RPMI7951 (cell line): ENCODE data around the gene LRRC39. TPM values are rescaled to one million over a fixed set of nuclear protein-coding genes. Genes with fewer than 3 reads are reported as not detected.

ENCODE experiments used
- DNase-seq: peaks from one replicate; pipeline ENCODE4 v3.0.0-alpha.2; 2012; ENCODE audit warnings: low read depth
- total RNA-seq: library from RNA; depleted of rRNA; stranded (reverse); fragments of >200 nt; shearing (Covaris generic); gene quantifications from 2 replicates; pipeline ENCODE4 v1.2.3, GENCODE V29; 2014; rRNA removed

Gene LRRC39
- total RNA-seq, 1 experiment from 2014 or later = 0.60 TPM

DNA sequence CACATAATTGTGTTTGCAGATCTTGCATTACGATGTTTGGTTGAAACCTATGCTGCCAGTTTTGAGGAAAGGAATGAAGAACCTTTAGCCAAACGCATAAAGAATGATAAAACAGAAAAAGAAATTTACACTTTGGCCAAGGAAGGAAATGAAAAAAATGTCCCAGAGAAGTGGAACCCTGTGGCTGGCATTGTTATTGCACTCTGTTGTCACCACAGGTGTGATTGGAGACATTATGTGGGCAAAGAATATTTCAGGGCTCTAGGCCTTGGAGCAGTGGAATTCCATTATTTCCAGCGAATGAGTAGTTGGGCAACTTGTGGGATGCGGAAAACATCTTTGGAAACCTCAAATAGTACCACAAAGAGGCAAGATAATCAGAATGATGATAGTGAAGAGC lies 30.2 kb downstream of the LRRC39 start:
- no peak for DNase-seq

DNA sequence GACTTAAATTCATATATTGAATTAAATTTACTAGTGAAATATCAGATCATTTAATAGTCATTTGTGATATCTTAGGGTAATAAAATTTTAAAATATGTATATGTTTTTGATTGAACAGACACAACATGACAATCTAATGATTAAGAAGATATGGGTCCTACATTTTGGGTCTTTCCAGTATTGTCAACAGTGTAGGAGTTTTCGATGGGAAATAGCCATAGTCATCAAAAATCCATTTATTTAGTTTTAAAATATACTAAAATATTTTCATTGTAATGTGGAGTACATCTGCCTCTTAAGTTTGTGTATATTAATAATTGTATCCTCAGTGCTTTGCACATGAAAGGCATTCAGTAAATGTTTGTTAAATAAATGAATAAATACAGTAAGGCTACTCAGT lies 31.1 kb downstream of the LRRC39 start:
- DNase-seq = no peak

DNA sequence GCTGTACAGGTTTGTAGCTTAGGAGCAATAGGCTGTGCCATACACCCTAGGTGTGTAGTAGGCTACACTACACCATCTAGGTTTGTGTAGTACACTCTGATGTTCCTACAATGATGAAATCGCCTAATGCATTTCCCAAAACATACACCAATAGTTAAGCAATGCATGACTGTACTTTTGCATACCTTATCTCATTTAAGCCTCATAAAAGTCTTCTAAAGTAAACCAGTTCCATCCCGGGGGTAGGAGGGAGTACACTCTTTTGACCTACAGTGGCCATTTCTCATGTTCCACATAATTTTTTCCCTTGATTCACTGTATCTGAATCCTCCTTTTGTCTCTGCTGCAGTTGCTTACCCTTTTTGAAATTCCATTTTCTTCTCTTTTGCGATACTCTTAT lies 32.9 kb downstream of the LRRC39 start:
- no peak for DNase-seq

DNA sequence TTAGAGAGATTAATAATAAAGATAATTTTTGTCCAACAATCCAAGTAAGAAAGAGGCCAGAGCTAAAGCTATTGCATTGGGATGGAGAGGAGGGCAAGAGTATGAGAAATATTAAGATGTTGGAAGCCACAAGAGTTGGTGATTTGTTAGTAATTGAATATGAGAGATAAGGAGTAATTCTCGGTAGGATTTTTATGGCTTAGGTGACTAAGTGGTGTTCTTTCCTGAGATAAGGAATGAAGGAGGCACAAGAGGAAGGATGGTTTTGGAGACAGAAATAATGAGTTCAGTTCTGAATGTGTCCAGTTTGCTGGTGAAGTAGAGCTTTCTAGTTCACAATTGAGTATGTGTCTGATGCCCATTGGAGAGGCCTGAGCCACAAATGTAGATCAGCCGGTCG lies 35.7 kb downstream of the LRRC39 start:
- DNase-seq = no peak

DNA sequence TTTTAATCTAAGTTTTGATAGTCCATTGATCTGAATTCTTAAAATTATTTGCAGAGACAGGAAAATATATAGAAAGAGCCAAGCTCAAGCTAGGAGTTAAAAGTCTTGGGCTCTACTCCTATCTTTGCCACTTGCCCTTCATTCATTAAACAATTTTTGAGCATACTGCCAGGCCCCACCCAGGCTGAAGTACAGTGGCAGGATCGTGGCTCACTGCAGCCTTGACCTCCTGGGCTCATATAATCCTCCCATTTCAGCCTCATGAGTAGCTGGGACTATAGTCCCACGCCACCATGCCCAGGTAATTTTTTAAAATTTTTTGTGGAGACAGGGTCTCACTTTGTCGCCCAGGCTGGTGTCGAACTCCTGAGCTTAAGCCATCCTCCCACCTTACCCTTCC lies 36.9 kb downstream of the LRRC39 start:
- no peak for DNase-seq

DNA sequence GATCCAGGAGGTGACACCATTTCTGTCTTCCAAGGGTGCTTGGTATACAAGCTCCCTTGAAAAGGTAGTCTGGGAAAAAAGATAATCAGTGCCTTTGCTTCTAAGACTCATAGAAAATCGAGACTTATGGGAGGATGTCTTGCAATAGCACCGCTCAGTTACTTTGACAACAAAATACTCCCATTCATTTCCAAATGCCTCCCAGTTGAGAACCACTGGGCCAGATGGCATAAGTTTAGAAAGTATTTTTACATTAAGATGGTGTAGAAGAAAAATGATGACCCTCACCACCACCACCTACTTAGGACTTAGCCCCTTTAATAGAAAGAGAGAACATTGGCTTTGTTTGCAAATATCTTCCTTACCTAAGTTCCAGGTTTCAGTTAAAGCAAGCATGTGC lies 40.5 kb downstream of the LRRC39 start:
- DNase-seq = no peak

DNA sequence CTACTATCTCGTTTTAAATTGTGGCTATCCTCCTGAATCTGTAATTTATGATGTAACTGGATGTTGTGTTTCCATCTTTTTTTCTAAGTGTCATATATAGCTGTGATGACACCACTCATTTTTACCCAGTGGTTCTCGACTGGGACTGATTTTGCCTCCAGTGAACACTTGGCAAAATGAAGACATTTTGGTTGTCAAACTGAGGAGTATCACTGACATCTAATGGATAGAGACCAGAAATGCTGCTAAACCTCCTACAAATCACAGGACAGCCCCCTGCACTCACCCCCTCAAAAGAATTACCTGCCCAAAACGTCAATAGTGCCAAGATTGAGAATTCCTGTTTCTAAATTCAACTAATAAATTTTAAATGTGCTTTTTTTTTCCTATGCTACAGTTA lies 43.2 kb downstream of the LRRC39 start:
- DNase-seq = peak; percentile 16

DNA sequence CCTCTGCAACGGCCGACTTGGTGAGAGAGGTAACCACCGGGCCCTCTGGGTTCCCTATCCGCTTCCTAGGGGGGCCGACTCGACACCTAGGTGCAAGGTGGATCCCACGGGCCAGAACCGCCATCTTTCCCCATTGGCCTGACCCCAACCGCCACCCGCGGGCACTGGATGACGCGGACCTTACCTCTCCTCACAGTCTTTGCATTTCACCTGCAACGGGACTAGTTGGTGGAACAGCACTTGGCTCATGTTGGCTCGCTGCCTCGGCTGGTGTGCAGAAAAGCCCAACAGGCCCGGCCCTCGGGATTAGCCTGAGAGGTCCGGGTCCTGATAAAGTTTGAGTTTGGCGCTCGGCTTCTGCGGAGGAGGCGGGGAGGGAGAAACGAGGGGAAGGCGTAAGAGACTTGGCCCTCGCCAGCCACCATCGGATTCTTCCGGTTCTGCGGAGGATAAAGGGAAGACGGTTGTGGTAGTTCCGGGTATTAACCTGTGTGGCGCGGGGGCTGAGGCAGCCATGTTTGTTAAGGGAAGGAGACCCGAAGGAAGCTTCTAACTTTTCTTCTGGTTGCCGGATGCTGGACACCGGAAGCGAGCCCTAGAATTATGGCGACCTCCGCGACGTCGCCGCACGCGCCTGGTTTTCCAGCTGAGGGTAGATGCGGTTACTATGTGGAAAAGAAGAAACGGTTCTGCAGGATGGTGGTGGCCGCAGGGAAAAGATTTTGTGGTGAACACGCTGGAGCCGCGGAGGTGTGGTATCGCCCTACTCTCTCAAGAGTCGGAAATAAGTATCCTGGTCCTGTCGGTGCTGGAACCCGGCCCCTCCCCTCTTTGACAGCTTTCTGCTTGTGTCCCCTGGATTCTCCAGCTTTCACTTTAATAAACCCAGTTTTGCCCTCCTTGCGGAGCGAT lies 45.2 kb downstream of the LRRC39 start, which contains the start of the genes SASS6 and TRMT13:
TSS of gene SASS6 (minus strand) at position 365 of the 912 bp plus-strand sequence. CDS start at position 249, 116 bp downstream.
TSS of gene TRMT13 (plus strand) at position 598 of the 912 bp plus-strand sequence. CDS start at position 604, 6 bp downstream.
- DNase-seq = peak; percentile 98

DNA sequence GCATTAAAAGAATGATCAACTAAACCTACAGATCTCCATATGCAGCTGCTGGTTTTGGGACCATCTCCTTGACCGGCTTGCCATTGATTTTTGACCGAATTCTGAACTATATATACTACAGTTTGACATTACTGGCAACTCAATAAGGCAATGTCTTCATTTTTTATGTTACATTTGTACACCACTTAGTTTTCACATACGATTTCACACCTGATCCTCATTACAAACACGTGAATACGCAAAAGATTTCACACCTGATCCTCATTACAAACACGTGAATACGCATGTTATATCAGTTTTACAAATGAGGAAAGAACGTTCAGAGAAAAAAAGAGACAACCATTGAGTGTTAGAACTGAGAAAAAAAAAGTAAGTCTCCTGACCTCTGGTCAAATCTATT lies 46.4 kb downstream of the LRRC39 start:
- DNase-seq = no peak

DNA sequence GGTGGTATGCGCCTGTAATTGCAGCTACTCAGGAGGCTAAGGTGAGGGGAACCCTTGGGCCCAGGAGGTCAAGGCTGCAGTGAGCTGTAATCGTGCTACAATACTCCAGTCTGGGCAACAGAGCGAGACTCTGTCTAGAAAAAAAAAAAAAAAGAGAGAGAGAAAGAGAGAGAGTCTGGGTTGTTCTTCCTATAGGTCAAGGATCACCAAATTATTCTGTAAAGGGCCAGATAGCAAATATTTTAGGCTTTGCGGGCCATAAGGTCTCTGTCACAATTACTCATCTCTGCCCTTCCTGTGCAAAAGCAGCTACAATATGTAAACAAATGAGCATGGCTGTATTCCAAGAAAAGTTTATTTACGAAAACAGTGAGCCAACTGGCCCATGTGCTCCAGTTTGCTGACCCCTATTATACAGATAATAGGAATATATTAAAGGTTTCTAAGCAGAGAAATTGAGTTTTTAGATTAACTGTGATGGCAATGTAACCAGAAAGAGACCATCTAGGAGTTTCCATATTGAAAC lies 47.4 kb downstream of the LRRC39 start:
- peak; percentile 31 for DNase-seq

DNA sequence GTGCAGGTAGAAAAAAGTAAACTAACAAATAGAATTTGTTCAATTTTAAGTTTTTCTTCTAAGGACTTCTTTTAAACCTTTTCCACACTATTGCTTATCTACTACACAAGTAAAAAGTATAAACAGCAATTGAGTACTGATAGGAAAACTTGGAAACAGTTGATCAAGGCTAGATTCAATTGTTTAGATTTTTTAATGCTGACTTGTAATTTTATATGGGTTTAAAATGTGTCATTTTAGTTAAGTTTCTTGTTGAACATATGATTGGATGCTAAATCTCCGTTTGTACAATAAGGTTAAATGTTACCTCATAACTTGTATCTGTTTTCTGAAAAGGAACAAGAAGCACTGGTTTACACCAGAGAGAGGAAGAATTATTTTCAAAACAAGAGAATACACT lies 50.8 kb downstream of the LRRC39 start:
- no peak for DNase-seq

DNA sequence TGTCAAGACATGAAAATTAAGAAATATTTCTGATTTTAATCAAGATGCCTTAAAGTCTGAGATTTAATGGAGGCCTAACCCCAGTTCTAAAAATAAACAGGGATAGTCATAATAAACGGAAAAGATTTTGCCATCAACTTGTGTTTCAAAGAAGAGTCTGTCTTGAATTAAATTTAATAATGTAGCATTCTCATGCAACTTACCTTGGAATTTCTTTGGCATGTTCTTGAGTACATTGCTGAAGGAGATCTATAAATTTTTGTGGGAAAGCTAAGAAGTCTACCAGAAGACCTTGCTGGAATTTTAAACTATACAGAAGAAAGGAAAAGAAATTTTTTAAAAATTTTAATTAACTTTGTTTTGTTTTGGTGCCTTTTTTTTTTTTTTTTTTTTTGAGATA lies 55.9 kb downstream of the LRRC39 start:
- no peak for DNase-seq

DNA sequence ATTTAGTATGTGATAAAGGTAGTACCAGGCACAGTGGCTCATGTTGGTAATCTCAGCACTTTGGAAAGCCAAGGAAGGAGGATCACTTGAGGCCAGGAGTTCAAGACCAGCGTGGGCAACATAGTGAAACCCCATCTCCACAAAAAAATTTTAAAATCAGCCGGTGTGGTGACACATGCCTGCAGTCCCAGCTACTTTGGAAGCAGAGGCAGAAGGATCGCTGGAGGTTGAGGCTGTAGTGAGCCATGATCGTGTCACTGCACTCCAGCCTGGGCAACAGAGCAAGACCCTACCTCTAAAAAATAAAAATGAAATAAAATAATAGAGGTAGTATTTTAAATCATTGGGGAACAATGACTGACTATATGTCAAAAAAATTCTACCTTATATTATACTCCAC lies 62.5 kb downstream of the LRRC39 start:
- DNase-seq = no peak

DNA sequence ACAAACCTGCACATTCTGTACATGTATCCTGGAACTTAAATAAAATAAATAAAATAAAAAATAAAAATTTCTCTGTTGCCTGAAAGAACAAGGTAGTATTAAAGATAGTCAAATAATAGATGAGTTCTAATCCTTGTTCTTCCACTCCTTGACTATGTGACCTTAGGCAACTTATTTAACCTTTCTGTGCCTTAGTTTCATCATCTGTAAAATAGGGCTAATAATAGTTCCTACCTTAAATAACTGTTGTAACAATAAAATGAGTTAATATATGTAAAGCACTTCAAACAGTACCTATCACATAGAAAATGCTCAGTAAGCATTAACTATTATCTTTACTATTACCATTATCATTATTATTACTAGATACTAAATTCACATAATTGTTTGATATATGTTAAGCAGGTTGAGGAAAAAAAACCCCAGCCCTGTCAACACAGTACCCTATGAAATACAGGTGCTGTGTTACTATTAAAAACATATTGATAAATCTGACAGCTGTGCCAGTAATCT lies 68.4 kb downstream of the LRRC39 start:
- no peak for DNase-seq

DNA sequence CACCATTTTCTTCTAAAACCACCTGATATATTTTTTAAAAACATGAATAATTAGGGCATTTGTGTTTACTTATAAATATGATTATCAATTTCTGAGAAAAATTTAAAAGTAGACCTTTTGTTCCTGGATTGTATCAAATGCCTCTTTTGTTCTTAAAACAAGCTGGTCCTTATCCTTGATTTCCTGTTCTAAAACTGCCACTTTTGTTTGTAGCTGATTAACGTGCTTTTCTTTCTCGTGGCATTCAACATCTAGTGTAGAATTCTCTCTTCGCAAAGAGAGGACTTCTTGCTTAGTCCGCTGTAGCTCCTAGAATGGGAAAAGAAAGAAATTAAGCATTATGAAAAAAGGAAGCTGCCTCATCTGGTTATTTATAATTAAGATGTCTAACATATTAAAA lies 70.4 kb downstream of the LRRC39 start:
- no peak for DNase-seq

DNA sequence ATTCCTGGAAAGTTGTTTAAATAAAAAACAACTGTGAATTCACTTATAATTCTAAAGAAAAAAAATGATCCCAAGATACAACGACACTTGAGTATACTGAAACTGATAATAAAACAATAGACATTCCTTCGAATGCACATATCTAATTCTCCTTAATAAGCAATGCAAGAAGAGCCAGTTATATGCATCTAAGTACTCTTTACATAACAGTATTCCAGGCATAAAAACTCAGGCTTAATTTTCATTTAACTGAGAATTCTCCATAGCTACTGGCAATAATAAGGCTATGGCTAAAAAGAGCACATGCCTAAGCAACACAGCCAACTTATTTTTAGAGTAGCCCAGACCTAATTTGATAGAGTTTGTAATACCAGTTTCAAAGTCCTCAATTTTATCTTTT lies 76.5 kb downstream of the LRRC39 start:
- DNase-seq = no peak

DNA sequence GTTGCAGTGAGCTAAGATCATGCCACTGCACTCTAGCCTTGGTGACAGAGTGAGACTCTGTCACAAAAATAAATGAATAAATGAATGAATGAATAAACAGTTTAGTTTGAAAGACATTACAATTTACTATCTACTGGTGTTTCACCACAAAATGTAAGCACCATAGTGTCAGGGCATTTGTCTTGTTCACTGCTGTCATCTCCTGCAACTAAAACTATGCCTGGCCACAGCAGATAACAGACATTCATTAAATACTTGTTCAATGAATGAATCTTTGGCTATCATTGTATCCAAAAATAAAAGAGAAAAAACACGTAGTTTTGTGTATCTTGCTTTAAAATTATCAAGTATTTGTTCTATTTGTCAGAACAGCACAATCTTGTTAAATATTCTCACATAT lies 77.9 kb downstream of the LRRC39 start:
- DNase-seq = no peak

Other genes with a start within 250 kb of the LRRC39 start
- gene SLC35A3, start 208.3 kb downstream of the LRRC39 start, total RNA-seq = 31.5 and 34.4 TPM in 2 replicates
- 10.9 and 14.7 TPM in 2 replicates for gene SASS6, start 45.3 kb downstream of the LRRC39 start, total RNA-seq
- 21.5 and 24.4 TPM in 2 replicates for gene TRMT13, start 45.1 kb downstream of the LRRC39 start, total RNA-seq
- 4.7 and 4.9 TPM in 2 replicates for gene DBT, start 71.6 kb upstream of the LRRC39 start, total RNA-seq
- 42.8 and 44.6 TPM in 2 replicates for gene RTCA, start 88.0 kb upstream of the LRRC39 start, total RNA-seq
- gene CDC14A, start 174.2 kb upstream of the LRRC39 start, total RNA-seq = 5.3 and 5.6 TPM in 2 replicates